CD4-positive, alpha-beta T cell (primary cell): ENCODE measurements around the gene CBFA2T3. TPM values are rescaled to one million over a fixed set of nuclear protein-coding genes. Genes with fewer than 3 reads are reported as not detected.

Experiments used
- ATAC-seq: fragments of 200-7000 bp; cut with Tn5 transposase; one replicate; pipeline ENCODE4 v1.10.0; 2022; ENCODE audit warnings: mild to moderate bottlenecking; ENCODE audit not compliant: poor library complexity
- CTCF ChIA-PET: fragments of 350-600 bp; sonication (Branson Sonifier 250); formaldehyde crosslinking; loops from one replicate; lab custom pipeline; 2021; ENCODE audit warnings: antibody characterized with exemption, inconsistent platforms; lab: Charles Lee
- POLR2A ChIA-PET: fragments of 350-600 bp; sonication (Branson Sonifier 250); formaldehyde crosslinking; loops from one replicate; lab custom pipeline; 2021; ENCODE audit warnings: antibody characterized with exemption, inconsistent platforms; lab: Charles Lee
- DNase-seq, 14 experiments: peaks; one replicate each; pipeline ENCODE4 v3.0.0-alpha.2; 2013 to 2020; ENCODE audit warnings: mixed read lengths in 2 of 14
- H3K27ac ChIP-seq, 2 donors: one replicate each; pipeline versions ENCODE4 v1.5.1 to v1.7.0; 2013; ENCODE audit warnings: low read length in 2 of 2, low read depth in 1 of 2, mild to moderate bottlenecking in 1 of 2
- H3K27me3 ChIP-seq, 2 experiments: 1 replicate in 1 of 2; 2 replicates in 1 of 2; pipeline versions ENCODE4 v1.6.1 to v1.7.0; 2013; ENCODE audit warnings: low read length in 2 of 2, control low read depth in 1 of 2, mild to moderate bottlenecking in 1 of 2, moderate library complexity in 1 of 2; ENCODE audit not compliant: insufficient read depth in 2 of 2, control insufficient read depth in 1 of 2
- H3K36me3 ChIP-seq: one replicate; pipeline ENCODE4 v1.6.1; 2013; ENCODE audit warnings: low read length, control low read depth; ENCODE audit not compliant: insufficient read depth
- H3K4me1 ChIP-seq: one replicate; pipeline ENCODE4 v1.6.1; 2013; ENCODE audit warnings: low read length, control low read depth; ENCODE audit not compliant: insufficient read depth
- H3K4me3 ChIP-seq: one replicate; pipeline ENCODE4 v1.5.1; 2013; ENCODE audit warnings: mild to moderate bottlenecking, low read length, moderate library complexity
- H3K9me3 ChIP-seq, 2 experiments: 1 replicate in 1 of 2; 2 replicates in 1 of 2; pipeline versions ENCODE4 v1.6.1 to v1.7.0; 2013; ENCODE audit warnings: low read length in 2 of 2, mild to moderate bottlenecking in 2 of 2, control low read depth in 1 of 2, moderate library complexity in 1 of 2; ENCODE audit not compliant: control insufficient read depth in 1 of 2, insufficient read depth in 1 of 2
- H3K27ac Mint-ChIP-seq: one replicate; pipeline ENCODE4 v1.8.0; 2020; ENCODE audit warnings: mixed read lengths
- H3K27me3 Mint-ChIP-seq: one replicate; pipeline ENCODE4 v1.8.0; 2021; ENCODE audit warnings: mixed read lengths
- H3K36me3 Mint-ChIP-seq: one replicate; pipeline ENCODE4 v1.8.0; 2021; ENCODE audit warnings: low read depth, mixed read lengths
- H3K4me1 Mint-ChIP-seq: one replicate; pipeline ENCODE4 v1.8.0; 2021; ENCODE audit warnings: low read depth, mixed read lengths
- H3K4me3 Mint-ChIP-seq: one replicate; pipeline ENCODE4 v1.8.0; 2020; ENCODE audit warnings: mild to moderate bottlenecking, mixed read lengths
- H3K9me3 Mint-ChIP-seq: one replicate; pipeline ENCODE4 v1.8.0; 2020; ENCODE audit warnings: mixed read lengths
- CTCF ChIP-seq: fragments of 200-600 bp; IDR thresholded peaks from one replicate; pipeline ENCODE4 v1.8.0; 2022; ENCODE audit warnings: antibody characterized with exemption, mild to moderate bottlenecking
- intact Hi-C, 2 experiments: fragments of 100-400 bp; cut with DNase I in 1 of 2; cut with micrococcal nuclease in 1 of 2; formaldehyde crosslinking; loops; one replicate each; pipeline versions ENCODE4 v1.15.1 to v1.9.0; 2023 to 2025; cut with DNase I, micrococcal nuclease
- total RNA-seq, 174 experiments: library from RNA in 2 of 174; stranded (reverse) in 2 of 174; gene quantifications; one replicate each; pipeline ENCODE4 v1.2.3 and lab custom pipeline; 2021 to 2026

CBFA2T3 gene
- total RNA-seq, 2 experiments from 2014 or later = 0.80 to 1.6 TPM

GRCh38 chr16:88993946-88994600 lies 17.1 kb upstream of the CBFA2T3 start:
- H3K36me3 ChIP-seq = no peaks in the 10 kb centered on the region
- CTCF ChIA-PET = no interaction called here
- POLR2A ChIA-PET = no interaction called here
- intact Hi-C loops = no loop called here
- no peak overlapping the region for H3K27ac ChIP-seq
- peaks cover 12 to 35% of the 10 kb centered on the region in 2 experiments for H3K9me3 ChIP-seq
- H3K27ac Mint-ChIP-seq = no peak overlapping the region
- peaks cover 13% of the 10 kb centered on the region for H3K4me1 Mint-ChIP-seq
- peaks cover 23% of the 10 kb centered on the region for H3K4me1 ChIP-seq
- no peak overlapping the region for H3K4me3 Mint-ChIP-seq
- no peaks in the 10 kb centered on the region for H3K36me3 Mint-ChIP-seq
- peaks cover 2% of the 10 kb centered on the region for H3K27me3 Mint-ChIP-seq
- no peak for DNase-seq
- H3K4me3 ChIP-seq = no peak overlapping the region
- TF ChIP-seq CTCF = no peak
- H3K9me3 Mint-ChIP-seq = peaks cover 4% of the 10 kb centered on the region
- no peak for ATAC-seq
- peaks cover 0 to 2% of the 10 kb centered on the region in 2 experiments for H3K27me3 ChIP-seq

GRCh38 chr16:88993166-88993761 lies 16.3 kb upstream of the CBFA2T3 start:
- H3K27ac Mint-ChIP-seq = no peak overlapping the region
- Histone ChIP-seq H3K27ac (no peak overlapping the region), H3K4me1 (peaks cover 17% of the 10 kb centered on the region), H3K27me3 (peaks cover 0 to 2% of the 10 kb centered on the region in 2 experiments), H3K9me3 (peaks cover 11 to 28% of the 10 kb centered on the region in 2 experiments), H3K36me3 (no peaks in the 10 kb centered on the region), H3K4me3 (no peak overlapping the region)
- peaks cover 10% of the 10 kb centered on the region for H3K4me1 Mint-ChIP-seq
- no peaks in the 10 kb centered on the region for H3K36me3 Mint-ChIP-seq
- CTCF ChIA-PET = no interaction called here
- H3K27me3 Mint-ChIP-seq = no peaks in the 10 kb centered on the region
- H3K9me3 Mint-ChIP-seq = peaks cover 4% of the 10 kb centered on the region
- ATAC-seq (no peak), DNase-seq (peak in 1 of 14 experiments; percentile 13)
- no peak for TF ChIP-seq CTCF
- H3K4me3 Mint-ChIP-seq = no peak overlapping the region
- intact Hi-C loops = no loop called here
- POLR2A ChIA-PET = no interaction called here

- Histone ChIP-seq H3K4me3 (no peak overlapping the region), H3K27ac (no peak overlapping the region), H3K27me3 (peaks cover 0 to 2% of the 10 kb centered on the region in 2 experiments), H3K9me3 (peaks cover 4 to 21% of the 10 kb centered on the region in 2 experiments), H3K36me3 (no peaks in the 10 kb centered on the region), H3K4me1 (peaks cover 17% of the 10 kb centered on the region)
- TF ChIP-seq CTCF = no peak
- no peak for ATAC-seq
- no peak overlapping the region for H3K4me3 Mint-ChIP-seq
- H3K27me3 Mint-ChIP-seq = no peaks in the 10 kb centered on the region
- H3K4me1 Mint-ChIP-seq = peaks cover 10% of the 10 kb centered on the region
- POLR2A ChIA-PET = no interaction called here
- no peaks in the 10 kb centered on the region for H3K36me3 Mint-ChIP-seq
- intact Hi-C loops = no loop called here
- H3K9me3 Mint-ChIP-seq = peaks cover 3% of the 10 kb centered on the region
- no peak overlapping the region for H3K27ac Mint-ChIP-seq
- CTCF ChIA-PET = no interaction called here
- peak in 1 of 14 experiments; percentile 12 for DNase-seq
Observed at GRCh38 chr16:88992351-88993165, 15.6 kb upstream of the CBFA2T3 start.
